HepG2 (cell line): ENCODE measurements around the gene C20orf202. TPM values are rescaled to one million over a fixed set of nuclear protein-coding genes. Genes with fewer than 3 reads are reported as not detected.
A peak's percentile ranks its signal among the peaks of the same experiment; 100 is the strongest.

Experiments used
- FLYWCH1 ChIP-seq: sonication (generic); formaldehyde crosslinking; IDR thresholded peaks from 2 replicates; pipeline ENCODE4 v1.8.1; 2023; ENCODE audit warnings: mild to moderate bottlenecking, missing genetic modification reagents
- ZC3H4 ChIP-seq: sonication (generic); formaldehyde crosslinking; IDR thresholded peaks from 2 replicates; pipeline ENCODE4 v1.4.0; 2020; ENCODE audit warnings: missing genetic modification reagents, borderline replicate concordance
- ZNF605 ChIP-seq: sonication (generic); formaldehyde crosslinking; IDR thresholded peaks from 2 replicates; pipeline ENCODE4 v1.8.0; 2022; ENCODE audit warnings: mild to moderate bottlenecking, missing genetic modification reagents
- polyA plus RNA-seq, 8 experiments: library from polyadenylated mRNA; depleted of rRNA in 3 of 8; stranded (reverse) in 7 of 8; unstranded in 1 of 8; fragments of >200 nt; fragmentation: Illumina TruSeq in 4 of 8; extraction: Trizol in 4 of 8; gene quantifications; 2 replicates each; pipeline versions ENCODE4 v1.2.1 to v1.2.3, GENCODE V29; 2011 to 2016; ENCODE audit warnings: low read depth in 4 of 8, missing spikeins in 1 of 8, mixed read lengths in 1 of 8; ENCODE audit not compliant: insufficient read depth in 1 of 8
- total RNA-seq, 5 experiments: library from RNA; depleted of rRNA; stranded (reverse); fragments of >200 nt; fragmentation: Illumina TruSeq; extraction: Trizol; gene quantifications; 2 replicates each; pipeline ENCODE4 v1.2.3, GENCODE V29; 2016; ENCODE audit warnings: low read depth in 1 of 5
- TF ChIP-seq, protein P1 (sequence below), 2 experiments: fragments of 450-650 bp in 1 of 2; sonication (generic) in 1 of 2; formaldehyde crosslinking in 1 of 2; IDR thresholded peaks; 2 replicates each; pipeline versions ENCODE4 v1.6.1 to v1.8.0; 2016 to 2022; ENCODE audit warnings: antibody characterized with exemption in 1 of 2, mild to moderate bottlenecking in 1 of 2, missing genetic modification reagents in 1 of 2
- TF ChIP-seq, protein P2 (sequence below): sonication (generic); formaldehyde crosslinking; IDR thresholded peaks from 2 replicates; pipeline ENCODE4 v1.4.0; 2020; ENCODE audit warnings: mild to moderate bottlenecking, missing genetic modification reagents
- TF ChIP-seq, protein P3 (sequence below): sonication (generic); formaldehyde crosslinking; IDR thresholded peaks from 2 replicates; pipeline ENCODE4 v1.4.0; 2020; ENCODE audit warnings: missing genetic modification reagents, borderline replicate concordance

Gene C20orf202
- total and polyA plus RNA-seq, 2 of the 13 experiments (the other 11 are each of a cell fraction or from before 2014, with no cell fraction given): 0.20 to 1.2 TPM

DNA sequence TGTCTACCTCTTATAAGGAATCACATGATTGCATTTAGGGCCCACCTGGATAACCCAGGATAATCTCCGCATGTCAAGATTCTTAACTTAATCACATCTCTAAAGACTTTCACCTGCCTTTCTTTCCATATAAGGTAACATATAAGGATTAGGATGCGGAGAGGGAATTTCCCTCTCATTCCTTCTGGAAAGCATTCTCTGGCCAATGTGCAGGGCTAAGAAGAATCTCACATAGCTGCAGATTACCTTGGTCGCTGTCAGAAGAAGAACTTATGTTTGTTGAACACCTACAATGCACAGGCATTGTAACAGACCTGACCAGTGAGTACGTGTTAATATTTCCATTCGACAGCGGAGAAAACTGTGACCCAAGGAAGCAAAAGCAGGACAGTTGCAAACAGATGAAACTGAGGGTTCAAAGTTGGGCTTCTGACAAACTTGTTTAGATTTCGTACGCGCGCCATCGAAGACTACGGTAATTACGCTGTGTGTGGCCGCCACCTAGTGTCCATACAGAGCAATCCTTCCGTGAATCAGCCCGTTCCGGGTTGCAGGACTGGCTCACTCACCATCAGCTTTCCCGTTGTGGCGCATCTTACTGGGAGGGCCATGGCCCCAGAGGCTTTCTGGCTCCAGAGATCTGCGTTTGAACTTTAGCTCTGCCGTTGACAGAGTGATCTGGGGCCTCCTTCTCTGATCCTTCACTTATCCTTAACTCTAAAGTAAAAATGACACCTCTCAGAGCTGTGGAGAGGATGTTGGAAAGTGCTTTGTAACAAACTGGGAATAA lies 9.5 kb downstream of the C20orf202 start (continued):
- TF ChIP-seq, protein P1, sequence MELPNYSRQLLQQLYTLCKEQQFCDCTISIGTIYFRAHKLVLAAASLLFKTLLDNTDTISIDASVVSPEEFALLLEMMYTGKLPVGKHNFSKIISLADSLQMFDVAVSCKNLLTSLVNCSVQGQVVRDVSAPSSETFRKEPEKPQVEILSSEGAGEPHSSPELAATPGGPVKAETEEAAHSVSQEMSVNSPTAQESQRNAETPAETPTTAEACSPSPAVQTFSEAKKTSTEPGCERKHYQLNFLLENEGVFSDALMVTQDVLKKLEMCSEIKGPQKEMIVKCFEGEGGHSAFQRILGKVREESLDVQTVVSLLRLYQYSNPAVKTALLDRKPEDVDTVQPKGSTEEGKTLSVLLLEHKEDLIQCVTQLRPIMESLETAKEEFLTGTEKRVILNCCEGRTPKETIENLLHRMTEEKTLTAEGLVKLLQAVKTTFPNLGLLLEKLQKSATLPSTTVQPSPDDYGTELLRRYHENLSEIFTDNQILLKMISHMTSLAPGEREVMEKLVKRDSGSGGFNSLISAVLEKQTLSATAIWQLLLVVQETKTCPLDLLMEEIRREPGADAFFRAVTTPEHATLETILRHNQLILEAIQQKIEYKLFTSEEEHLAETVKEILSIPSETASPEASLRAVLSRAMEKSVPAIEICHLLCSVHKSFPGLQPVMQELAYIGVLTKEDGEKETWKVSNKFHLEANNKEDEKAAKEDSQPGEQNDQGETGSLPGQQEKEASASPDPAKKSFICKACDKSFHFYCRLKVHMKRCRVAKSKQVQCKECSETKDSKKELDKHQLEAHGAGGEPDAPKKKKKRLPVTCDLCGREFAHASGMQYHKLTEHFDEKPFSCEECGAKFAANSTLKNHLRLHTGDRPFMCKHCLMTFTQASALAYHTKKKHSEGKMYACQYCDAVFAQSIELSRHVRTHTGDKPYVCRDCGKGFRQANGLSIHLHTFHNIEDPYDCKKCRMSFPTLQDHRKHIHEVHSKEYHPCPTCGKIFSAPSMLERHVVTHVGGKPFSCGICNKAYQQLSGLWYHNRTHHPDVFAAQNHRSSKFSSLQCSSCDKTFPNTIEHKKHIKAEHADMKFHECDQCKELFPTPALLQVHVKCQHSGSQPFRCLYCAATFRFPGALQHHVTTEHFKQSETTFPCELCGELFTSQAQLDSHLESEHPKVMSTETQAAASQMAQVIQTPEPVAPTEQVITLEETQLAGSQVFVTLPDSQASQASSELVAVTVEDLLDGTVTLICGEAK (IDR thresholded peaks at IDR 0.05): no peak
- TF ChIP-seq, protein P1 (CRISPR knock-in tag; IDR thresholded peaks at IDR 0.05): no peak
- TF ChIP-seq ZC3H4 (CRISPR knock-in tag): no peak
- peak; percentile 66; the same call in 1 of the 2 replicates for TF ChIP-seq ZNF605 (CRISPR knock-in tag)
- TF ChIP-seq, protein P2, sequence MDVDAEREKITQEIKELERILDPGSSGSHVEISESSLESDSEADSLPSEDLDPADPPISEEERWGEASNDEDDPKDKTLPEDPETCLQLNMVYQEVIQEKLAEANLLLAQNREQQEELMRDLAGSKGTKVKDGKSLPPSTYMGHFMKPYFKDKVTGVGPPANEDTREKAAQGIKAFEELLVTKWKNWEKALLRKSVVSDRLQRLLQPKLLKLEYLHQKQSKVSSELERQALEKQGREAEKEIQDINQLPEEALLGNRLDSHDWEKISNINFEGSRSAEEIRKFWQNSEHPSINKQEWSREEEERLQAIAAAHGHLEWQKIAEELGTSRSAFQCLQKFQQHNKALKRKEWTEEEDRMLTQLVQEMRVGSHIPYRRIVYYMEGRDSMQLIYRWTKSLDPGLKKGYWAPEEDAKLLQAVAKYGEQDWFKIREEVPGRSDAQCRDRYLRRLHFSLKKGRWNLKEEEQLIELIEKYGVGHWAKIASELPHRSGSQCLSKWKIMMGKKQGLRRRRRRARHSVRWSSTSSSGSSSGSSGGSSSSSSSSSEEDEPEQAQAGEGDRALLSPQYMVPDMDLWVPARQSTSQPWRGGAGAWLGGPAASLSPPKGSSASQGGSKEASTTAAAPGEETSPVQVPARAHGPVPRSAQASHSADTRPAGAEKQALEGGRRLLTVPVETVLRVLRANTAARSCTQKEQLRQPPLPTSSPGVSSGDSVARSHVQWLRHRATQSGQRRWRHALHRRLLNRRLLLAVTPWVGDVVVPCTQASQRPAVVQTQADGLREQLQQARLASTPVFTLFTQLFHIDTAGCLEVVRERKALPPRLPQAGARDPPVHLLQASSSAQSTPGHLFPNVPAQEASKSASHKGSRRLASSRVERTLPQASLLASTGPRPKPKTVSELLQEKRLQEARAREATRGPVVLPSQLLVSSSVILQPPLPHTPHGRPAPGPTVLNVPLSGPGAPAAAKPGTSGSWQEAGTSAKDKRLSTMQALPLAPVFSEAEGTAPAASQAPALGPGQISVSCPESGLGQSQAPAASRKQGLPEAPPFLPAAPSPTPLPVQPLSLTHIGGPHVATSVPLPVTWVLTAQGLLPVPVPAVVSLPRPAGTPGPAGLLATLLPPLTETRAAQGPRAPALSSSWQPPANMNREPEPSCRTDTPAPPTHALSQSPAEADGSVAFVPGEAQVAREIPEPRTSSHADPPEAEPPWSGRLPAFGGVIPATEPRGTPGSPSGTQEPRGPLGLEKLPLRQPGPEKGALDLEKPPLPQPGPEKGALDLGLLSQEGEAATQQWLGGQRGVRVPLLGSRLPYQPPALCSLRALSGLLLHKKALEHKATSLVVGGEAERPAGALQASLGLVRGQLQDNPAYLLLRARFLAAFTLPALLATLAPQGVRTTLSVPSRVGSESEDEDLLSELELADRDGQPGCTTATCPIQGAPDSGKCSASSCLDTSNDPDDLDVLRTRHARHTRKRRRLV: no peak
- TF ChIP-seq FLYWCH1 (CRISPR knock-in tag): no peak
- TF ChIP-seq, protein P3, sequence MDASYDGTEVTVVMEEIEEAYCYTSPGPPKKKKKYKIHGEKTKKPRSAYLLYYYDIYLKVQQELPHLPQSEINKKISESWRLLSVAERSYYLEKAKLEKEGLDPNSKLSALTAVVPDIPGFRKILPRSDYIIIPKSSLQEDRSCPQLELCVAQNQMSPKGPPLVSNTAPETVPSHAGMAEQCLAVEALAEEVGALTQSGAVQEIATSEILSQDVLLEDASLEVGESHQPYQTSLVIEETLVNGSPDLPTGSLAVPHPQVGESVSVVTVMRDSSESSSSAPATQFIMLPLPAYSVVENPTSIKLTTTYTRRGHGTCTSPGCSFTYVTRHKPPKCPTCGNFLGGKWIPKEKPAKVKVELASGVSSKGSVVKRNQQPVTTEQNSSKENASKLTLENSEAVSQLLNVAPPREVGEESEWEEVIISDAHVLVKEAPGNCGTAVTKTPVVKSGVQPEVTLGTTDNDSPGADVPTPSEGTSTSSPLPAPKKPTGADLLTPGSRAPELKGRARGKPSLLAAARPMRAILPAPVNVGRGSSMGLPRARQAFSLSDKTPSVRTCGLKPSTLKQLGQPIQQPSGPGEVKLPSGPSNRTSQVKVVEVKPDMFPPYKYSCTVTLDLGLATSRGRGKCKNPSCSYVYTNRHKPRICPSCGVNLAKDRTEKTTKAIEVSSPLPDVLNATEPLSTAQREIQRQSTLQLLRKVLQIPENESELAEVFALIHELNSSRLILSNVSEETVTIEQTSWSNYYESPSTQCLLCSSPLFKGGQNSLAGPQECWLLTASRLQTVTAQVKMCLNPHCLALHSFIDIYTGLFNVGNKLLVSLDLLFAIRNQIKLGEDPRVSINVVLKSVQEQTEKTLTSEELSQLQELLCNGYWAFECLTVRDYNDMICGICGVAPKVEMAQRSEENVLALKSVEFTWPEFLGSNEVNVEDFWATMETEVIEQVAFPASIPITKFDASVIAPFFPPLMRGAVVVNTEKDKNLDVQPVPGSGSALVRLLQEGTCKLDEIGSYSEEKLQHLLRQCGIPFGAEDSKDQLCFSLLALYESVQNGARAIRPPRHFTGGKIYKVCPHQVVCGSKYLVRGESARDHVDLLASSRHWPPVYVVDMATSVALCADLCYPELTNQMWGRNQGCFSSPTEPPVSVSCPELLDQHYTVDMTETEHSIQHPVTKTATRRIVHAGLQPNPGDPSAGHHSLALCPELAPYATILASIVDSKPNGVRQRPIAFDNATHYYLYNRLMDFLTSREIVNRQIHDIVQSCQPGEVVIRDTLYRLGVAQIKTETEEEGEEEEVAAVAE: peak; percentile 67; the same call in 1 of the 2 replicates
